WTC11 (cell line): Measurements from ENCODE around the gene BICDL2. TPM values are rescaled to one million over a fixed set of nuclear protein-coding genes. Genes with fewer than 3 reads are reported as not detected.

Experiments used
- ATAC-seq: fragments of 200-7000 bp; cut with Tn5 transposase; 2 replicates; pipeline ENCODE4 v1.10.0; 2021; ENCODE audit warnings: mild to moderate bottlenecking, moderate library complexity
- CTCF ChIA-PET: fragments of 300-600 bp; sonication (Branson Sonifier 250); formaldehyde crosslinking; loops from one replicate; lab custom pipeline; 2021; ENCODE audit warnings: antibody characterized with exemption; lab: Charles Lee
- POLR2A ChIA-PET: fragments of 350-600 bp; sonication (Branson Sonifier 250); formaldehyde crosslinking; loops from one replicate; lab custom pipeline; 2021; ENCODE audit warnings: antibody characterized with exemption; lab: Charles Lee
- DNase-seq: peaks from one replicate; pipeline ENCODE4 v3.0.0; 2021; ENCODE audit warnings: low spot score
- H3K27ac Mint-ChIP-seq: 2 replicates; pipeline ENCODE4 v1.8.0; 2021; ENCODE audit warnings: mixed read lengths
- H3K27me3 Mint-ChIP-seq: 2 replicates; pipeline ENCODE4 v1.8.0; 2021; ENCODE audit warnings: low read depth, mild to moderate bottlenecking, moderate library complexity, mixed read lengths
- H3K36me3 Mint-ChIP-seq: 2 replicates; pipeline ENCODE4 v1.8.0; 2021; ENCODE audit warnings: mixed read lengths
- H3K4me1 Mint-ChIP-seq: 2 replicates; pipeline ENCODE4 v1.8.0; 2022; ENCODE audit warnings: mixed read lengths
- H3K4me3 Mint-ChIP-seq: 2 replicates; pipeline ENCODE4 v1.8.0; 2021; ENCODE audit warnings: mild to moderate bottlenecking, moderate library complexity, mixed read lengths
- H3K9me3 Mint-ChIP-seq: 2 replicates; pipeline ENCODE4 v1.8.0; 2021; ENCODE audit warnings: mixed read lengths
- CBFB ChIP-seq: sonication (generic); formaldehyde crosslinking; IDR thresholded peaks from 2 replicates; pipeline ENCODE4 v1.8.1; 2022; ENCODE audit warnings: mild to moderate bottlenecking, low read depth, missing genetic modification reagents
- GABPB1 ChIP-seq: sonication (generic); formaldehyde crosslinking; IDR thresholded peaks from 2 replicates; pipeline ENCODE4 v1.8.1; 2023; ENCODE audit warnings: mild to moderate bottlenecking, missing genetic modification reagents
- GRHL2 ChIP-seq: fragments of 250-450 bp; sonication (Bioruptor Pico); IDR thresholded peaks from 2 replicates; pipeline ENCODE4 v1.8.0; 2022; ENCODE audit warnings: mild to moderate bottlenecking, moderate library complexity; ENCODE audit not compliant: insufficient replicate concordance, severe bottlenecking
- KAT7 ChIP-seq: sonication (generic); formaldehyde crosslinking; IDR thresholded peaks from 2 replicates; pipeline ENCODE4 v1.8.1; 2023; ENCODE audit warnings: missing genetic modification reagents, mild to moderate bottlenecking, borderline replicate concordance
- NFYB ChIP-seq: sonication (generic); formaldehyde crosslinking; conservative IDR thresholded peaks from 2 replicates; pipeline ENCODE4 v1.8.0; 2022; ENCODE audit warnings: low read depth, missing genetic modification reagents
- NR1H2 ChIP-seq: sonication (generic); formaldehyde crosslinking; IDR thresholded peaks from 2 replicates; pipeline ENCODE4 v1.9.0; 2021; ENCODE audit warnings: mild to moderate bottlenecking, moderate library complexity, missing genetic modification reagents
- NR3C1 ChIP-seq: sonication (generic); formaldehyde crosslinking; conservative IDR thresholded peaks from 2 replicates; pipeline ENCODE4 v1.8.1; 2023; ENCODE audit warnings: low read depth, mild to moderate bottlenecking, missing genetic modification reagents
- STAT6 ChIP-seq: sonication (generic); formaldehyde crosslinking; conservative IDR thresholded peaks from 2 replicates; pipeline ENCODE4 v1.8.1; 2023; ENCODE audit warnings: mild to moderate bottlenecking, low read depth, missing genetic modification reagents, moderate library complexity
- ZNF121 ChIP-seq: sonication (generic); formaldehyde crosslinking; IDR thresholded peaks from 2 replicates; pipeline ENCODE4 v1.8.0; 2023; ENCODE audit warnings: missing genetic modification reagents
- ZNF532 ChIP-seq: fragments of 250-450 bp; sonication (Bioruptor Pico); IDR thresholded peaks from 2 replicates; pipeline ENCODE4 v1.9.0; 2021; ENCODE audit warnings: mild to moderate bottlenecking, borderline replicate concordance
- total RNA-seq: library from RNA; stranded (reverse); gene quantifications from 3 replicates; pipeline ENCODE4 v1.2.3, GENCODE V29; 2021
- TF ChIP-seq, protein P1 (sequence below): sonication (generic); formaldehyde crosslinking; IDR thresholded peaks from 2 replicates; pipeline ENCODE4 v1.8.1; 2022; ENCODE audit warnings: low read depth, missing genetic modification reagents, borderline replicate concordance
- TF ChIP-seq, protein P2 (sequence below): sonication (generic); formaldehyde crosslinking; IDR thresholded peaks from 2 replicates; pipeline ENCODE4 v1.8.0; 2023; ENCODE audit warnings: missing genetic modification reagents
- TF ChIP-seq, protein P3 (sequence below): sonication (generic); formaldehyde crosslinking; IDR thresholded peaks from 2 replicates; pipeline ENCODE4 v1.8.0; 2023; ENCODE audit warnings: mild to moderate bottlenecking, missing genetic modification reagents
- TF ChIP-seq, protein P4 (sequence below): fragments of 250-450 bp; sonication (Bioruptor Pico); IDR thresholded peaks from 2 replicates; pipeline ENCODE4 v2.1.2; 2022; ENCODE audit warnings: mild to moderate bottlenecking, moderate library complexity
- TF ChIP-seq, protein P5 (sequence below): sonication (generic); formaldehyde crosslinking; IDR thresholded peaks from 2 replicates; pipeline ENCODE4 v1.8.1; 2022; ENCODE audit warnings: mild to moderate bottlenecking, missing genetic modification reagents, moderate library complexity, borderline replicate concordance

Gene BICDL2
- total RNA-seq, 1 experiment from 2014 or later, result 28.2 TPM

DNA sequence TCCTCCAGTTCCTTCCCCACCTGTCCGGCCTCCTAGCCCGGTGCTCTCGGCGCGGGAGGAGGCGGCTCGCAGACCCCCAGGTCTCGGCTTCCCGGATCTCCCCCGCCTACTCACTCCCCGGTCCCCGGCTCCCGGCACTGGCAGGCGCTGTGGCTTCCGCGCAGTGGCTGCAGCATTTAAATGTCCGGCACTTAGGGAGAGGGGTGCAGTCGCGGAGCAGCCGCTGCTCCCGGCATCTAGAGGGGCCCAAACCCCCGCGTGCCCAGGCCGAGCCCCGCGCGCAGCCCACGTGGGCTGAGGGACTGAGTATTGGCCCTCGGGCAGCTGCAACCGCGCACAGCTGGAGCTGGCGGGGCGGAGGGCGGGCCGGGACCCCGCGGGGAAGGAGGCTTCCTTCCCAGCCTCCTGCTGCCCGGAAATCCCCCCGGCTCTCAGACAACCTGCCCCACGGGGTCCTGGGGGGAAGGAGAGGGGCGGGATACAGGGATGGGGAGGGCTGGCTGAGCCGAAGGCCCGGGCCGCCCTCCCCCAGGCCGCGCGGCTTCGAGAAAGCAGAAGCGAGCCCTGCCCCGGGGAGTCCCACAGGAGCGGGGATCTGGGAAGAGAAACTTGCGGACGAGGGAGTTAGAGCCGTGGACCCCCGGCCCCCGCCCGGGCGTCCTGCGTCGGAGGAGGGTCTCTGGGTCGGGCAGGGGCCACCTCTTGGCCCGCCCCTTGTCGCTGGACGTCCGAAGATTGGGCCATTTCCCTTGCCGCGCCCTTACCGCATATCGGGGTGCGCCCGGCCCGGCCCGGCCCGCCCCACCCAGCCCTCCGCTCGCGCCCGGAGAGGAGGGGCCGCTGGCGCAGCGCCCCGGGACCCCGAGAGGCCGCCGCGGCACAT, 9.3 kb upstream of the BICDL2 start, which contains the start of gene MMP25 (continued):
- TF ChIP-seq, protein P1, sequence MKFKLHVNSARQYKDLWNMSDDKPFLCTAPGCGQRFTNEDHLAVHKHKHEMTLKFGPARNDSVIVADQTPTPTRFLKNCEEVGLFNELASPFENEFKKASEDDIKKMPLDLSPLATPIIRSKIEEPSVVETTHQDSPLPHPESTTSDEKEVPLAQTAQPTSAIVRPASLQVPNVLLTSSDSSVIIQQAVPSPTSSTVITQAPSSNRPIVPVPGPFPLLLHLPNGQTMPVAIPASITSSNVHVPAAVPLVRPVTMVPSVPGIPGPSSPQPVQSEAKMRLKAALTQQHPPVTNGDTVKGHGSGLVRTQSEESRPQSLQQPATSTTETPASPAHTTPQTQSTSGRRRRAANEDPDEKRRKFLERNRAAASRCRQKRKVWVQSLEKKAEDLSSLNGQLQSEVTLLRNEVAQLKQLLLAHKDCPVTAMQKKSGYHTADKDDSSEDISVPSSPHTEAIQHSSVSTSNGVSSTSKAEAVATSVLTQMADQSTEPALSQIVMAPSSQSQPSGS, result no peak
- TF ChIP-seq GABPB1 (CRISPR knock-in tag) (no peak), NR3C1 (CRISPR knock-in tag) (no peak; the same call in 1 of the 2 replicates), STAT6 (no peak; the same call in 1 of the 2 replicates), NFYB (CRISPR knock-in tag) (no peak), GRHL2 (no peak), NR1H2 (CRISPR knock-in tag) (no peak), ZNF532 (CRISPR knock-in tag) (no peak)
- TF ChIP-seq, protein P2, sequence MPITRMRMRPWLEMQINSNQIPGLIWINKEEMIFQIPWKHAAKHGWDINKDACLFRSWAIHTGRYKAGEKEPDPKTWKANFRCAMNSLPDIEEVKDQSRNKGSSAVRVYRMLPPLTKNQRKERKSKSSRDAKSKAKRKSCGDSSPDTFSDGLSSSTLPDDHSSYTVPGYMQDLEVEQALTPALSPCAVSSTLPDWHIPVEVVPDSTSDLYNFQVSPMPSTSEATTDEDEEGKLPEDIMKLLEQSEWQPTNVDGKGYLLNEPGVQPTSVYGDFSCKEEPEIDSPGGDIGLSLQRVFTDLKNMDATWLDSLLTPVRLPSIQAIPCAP (CRISPR knock-in tag), result no peak

DNA sequence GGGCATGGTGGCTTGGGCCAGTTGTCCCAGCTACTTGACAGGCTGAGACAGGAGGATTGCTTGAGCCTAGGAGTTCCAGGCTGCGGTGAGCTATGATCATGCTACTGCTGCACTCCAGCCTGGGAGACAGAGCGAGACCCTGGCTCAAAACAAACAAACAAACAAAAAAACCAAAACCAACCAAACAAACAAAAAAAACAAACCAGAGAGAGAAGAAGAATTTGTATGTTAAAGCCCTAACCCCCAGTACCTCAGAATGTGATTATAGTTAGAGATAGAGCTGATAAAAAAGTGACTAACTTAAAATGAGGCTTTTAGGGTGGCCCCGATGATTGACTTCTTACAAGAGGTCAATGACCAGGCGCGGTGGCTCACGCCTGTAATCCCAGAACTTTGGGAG, 8.0 kb upstream of the BICDL2 start:
- Mint-ChIP-seq H3K36me3 (0 out of 2 replicates have a peak, but pooled peaks cover 3% of the 10 kb centered on the region), H3K4me3 (peak overlapping the region; percentile 89), H3K4me1 (peaks cover 13% of the 10 kb centered on the region), H3K27me3 (peaks cover 26% of the 10 kb centered on the region), H3K9me3 (no peaks in the 10 kb centered on the region), H3K27ac (peak overlapping the region; percentile 86; the same call in 1 of the 2 replicates)
- ChIA-PET CTCF (interaction anchor here (0.7 to 11.1 kb wide), 5 partner anchors 13 to 334 kb away, joined by 3 to 152 read pairs (median 5); no protein-coding TSS in a partner anchor), POLR2A (interaction anchor here (0.8 to 1.9 kb wide), 3 partner anchors 11 to 24 kb away, joined by 3 to 8 read pairs (median 4); partner anchors contain the start of gene TNFRSF12A)
- no peak for ATAC-seq
- no peak for DNase-seq
- no peak for TF ChIP-seq KAT7 (CRISPR knock-in tag)
- no peak for TF ChIP-seq CBFB (CRISPR knock-in tag)
- no peak for TF ChIP-seq NR1H2 (CRISPR knock-in tag)
- TF ChIP-seq, protein P3, sequence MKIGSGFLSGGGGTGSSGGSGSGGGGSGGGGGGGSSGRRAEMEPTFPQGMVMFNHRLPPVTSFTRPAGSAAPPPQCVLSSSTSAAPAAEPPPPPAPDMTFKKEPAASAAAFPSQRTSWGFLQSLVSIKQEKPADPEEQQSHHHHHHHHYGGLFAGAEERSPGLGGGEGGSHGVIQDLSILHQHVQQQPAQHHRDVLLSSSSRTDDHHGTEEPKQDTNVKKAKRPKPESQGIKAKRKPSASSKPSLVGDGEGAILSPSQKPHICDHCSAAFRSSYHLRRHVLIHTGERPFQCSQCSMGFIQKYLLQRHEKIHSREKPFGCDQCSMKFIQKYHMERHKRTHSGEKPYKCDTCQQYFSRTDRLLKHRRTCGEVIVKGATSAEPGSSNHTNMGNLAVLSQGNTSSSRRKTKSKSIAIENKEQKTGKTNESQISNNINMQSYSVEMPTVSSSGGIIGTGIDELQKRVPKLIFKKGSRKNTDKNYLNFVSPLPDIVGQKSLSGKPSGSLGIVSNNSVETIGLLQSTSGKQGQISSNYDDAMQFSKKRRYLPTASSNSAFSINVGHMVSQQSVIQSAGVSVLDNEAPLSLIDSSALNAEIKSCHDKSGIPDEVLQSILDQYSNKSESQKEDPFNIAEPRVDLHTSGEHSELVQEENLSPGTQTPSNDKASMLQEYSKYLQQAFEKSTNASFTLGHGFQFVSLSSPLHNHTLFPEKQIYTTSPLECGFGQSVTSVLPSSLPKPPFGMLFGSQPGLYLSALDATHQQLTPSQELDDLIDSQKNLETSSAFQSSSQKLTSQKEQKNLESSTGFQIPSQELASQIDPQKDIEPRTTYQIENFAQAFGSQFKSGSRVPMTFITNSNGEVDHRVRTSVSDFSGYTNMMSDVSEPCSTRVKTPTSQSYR, result no peak
- TF ChIP-seq ZNF121 (CRISPR knock-in tag), result no peak
- no peak for TF ChIP-seq NFYB (CRISPR knock-in tag)
- TF ChIP-seq, protein P4, sequence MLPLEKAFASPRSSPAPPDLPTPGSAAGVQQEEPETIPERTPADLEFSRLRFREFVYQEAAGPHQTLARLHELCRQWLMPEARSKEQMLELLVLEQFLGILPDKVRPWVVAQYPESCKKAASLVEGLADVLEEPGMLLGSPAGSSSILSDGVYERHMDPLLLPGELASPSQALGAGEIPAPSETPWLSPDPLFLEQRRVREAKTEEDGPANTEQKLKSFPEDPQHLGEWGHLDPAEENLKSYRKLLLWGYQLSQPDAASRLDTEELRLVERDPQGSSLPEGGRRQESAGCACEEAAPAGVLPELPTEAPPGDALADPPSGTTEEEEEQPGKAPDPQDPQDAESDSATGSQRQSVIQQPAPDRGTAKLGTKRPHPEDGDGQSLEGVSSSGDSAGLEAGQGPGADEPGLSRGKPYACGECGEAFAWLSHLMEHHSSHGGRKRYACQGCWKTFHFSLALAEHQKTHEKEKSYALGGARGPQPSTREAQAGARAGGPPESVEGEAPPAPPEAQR (CRISPR knock-in tag), result no peak
- TF ChIP-seq, protein P5, sequence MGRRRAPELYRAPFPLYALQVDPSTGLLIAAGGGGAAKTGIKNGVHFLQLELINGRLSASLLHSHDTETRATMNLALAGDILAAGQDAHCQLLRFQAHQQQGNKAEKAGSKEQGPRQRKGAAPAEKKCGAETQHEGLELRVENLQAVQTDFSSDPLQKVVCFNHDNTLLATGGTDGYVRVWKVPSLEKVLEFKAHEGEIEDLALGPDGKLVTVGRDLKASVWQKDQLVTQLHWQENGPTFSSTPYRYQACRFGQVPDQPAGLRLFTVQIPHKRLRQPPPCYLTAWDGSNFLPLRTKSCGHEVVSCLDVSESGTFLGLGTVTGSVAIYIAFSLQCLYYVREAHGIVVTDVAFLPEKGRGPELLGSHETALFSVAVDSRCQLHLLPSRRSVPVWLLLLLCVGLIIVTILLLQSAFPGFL, result no peak
